Measurements from ENCODE around the gene ZSCAN5C.
"Not testable (repeated sequence)": the region's sequence is repeated elsewhere in the genome, so short reads cannot be mapped to it uniquely, and the experiment has no call there.

The ZSCAN5C gene

DNA sequence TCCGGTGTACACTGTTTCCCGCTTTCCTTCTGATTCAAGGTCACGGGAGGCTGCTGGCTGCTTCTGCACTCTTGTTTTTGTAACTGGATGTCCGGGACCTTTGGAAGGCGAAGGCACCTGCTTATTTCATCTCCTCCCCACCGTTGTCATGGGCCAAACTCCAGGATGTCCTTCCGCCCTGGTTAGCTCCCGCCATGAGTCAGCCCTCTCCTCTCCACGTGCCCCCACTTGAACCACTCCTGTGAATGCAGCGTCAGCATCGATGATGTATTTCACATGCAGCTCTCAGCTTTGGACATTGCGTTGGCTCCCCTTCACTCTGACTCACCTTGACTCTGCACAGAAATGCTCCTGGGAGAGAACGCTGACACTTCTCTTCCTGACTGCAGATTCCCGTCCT is 31.8 kb upstream of the ZSCAN5C start:
- POLR2A ChIA-PET = no interaction called here
- Histone ChIP-seq H3K4me3 (ENCODE audit: control insufficient read depth in 1 of 7, extremely low read depth in 1 of 7, insufficient read depth in 4 of 7, low read depth in 2 of 7, low read length in 6 of 7) (no peak overlapping the region), H3K27me3 (replicated peaks in 2 of 5; ENCODE audit: control insufficient read depth in 4 of 5, insufficient read depth in 5 of 5, low read length in 4 of 5) (peaks cover 0 to 18% (median 2%) of the 10 kb centered on the region in 5 experiments), H3K9me3 (ENCODE audit: control extremely low read depth in 1 of 5, control insufficient read depth in 4 of 5, insufficient read depth in 2 of 5, low read depth in 1 of 5, low read length in 4 of 5) (no peaks in the 10 kb centered on the region), H3K4me1 (ENCODE audit: control extremely low read depth in 1 of 4, control insufficient read depth in 4 of 4, insufficient read depth in 4 of 4, low read length in 3 of 4) (peaks cover 0 to 6% (median 3%) of the 10 kb centered on the region in 4 experiments), H3K27ac (ENCODE audit: insufficient read depth in 1 of 2, low read depth in 1 of 2, low read length in 2 of 2, poor library complexity in 1 of 2, severe bottlenecking in 2 of 2) (no peak overlapping the region), H3K36me3 (ENCODE audit: control insufficient read depth in 4 of 4, insufficient read depth in 4 of 4, low read length in 3 of 4) (no peaks in the 10 kb centered on the region)
- WGBS (ENCODE audit: insufficient coverage) = 84% methylated on average over 14 of the region's 14 CpGs
- CTCF ChIA-PET = interaction anchor here (1.0 to 4.5 kb wide), 3 partner anchors 16 to 89 kb away, joined by 4 to 33 read pairs (median 23); no protein-coding TSS in a partner anchor
- no peak for DNase-seq

- Histone ChIP-seq H3K27ac (ENCODE audit: insufficient read depth in 1 of 2, low read depth in 1 of 2, low read length in 2 of 2, poor library complexity in 1 of 2, severe bottlenecking in 2 of 2) (no peak overlapping the region), H3K4me3 (ENCODE audit: control insufficient read depth in 1 of 7, extremely low read depth in 1 of 7, insufficient read depth in 4 of 7, low read depth in 2 of 7, low read length in 6 of 7) (no peak overlapping the region), H3K27me3 (replicated peaks in 2 of 5; ENCODE audit: control insufficient read depth in 4 of 5, insufficient read depth in 5 of 5, low read length in 4 of 5) (peaks cover 0 to 21% (median 2%) of the 10 kb centered on the region in 5 experiments), H3K36me3 (ENCODE audit: control insufficient read depth in 4 of 4, insufficient read depth in 4 of 4, low read length in 3 of 4) (no peaks in the 10 kb centered on the region), H3K4me1 (ENCODE audit: control extremely low read depth in 1 of 4, control insufficient read depth in 4 of 4, insufficient read depth in 4 of 4, low read length in 3 of 4) (peaks cover 0 to 6% (median 3%) of the 10 kb centered on the region in 4 experiments), H3K9me3 (ENCODE audit: control extremely low read depth in 1 of 5, control insufficient read depth in 4 of 5, insufficient read depth in 2 of 5, low read depth in 1 of 5, low read length in 4 of 5) (no peaks in the 10 kb centered on the region)
- ChIA-PET CTCF (interaction anchor here (0.8 to 4.5 kb wide), 7 partner anchors 13 to 98 kb away, joined by 3 to 33 read pairs (median 8); no protein-coding TSS in a partner anchor), POLR2A (interaction anchor here (0.6 kb wide), 1 partner anchor 22 kb away, joined by 3 read pairs; no protein-coding TSS in a partner anchor)
- 57% methylated on average over 6 of the region's 9 CpGs for WGBS (ENCODE audit: insufficient coverage)
- no peak for DNase-seq
Measured at GRCh38 chr19:56174086-56174485, 28.0 kb upstream of the ZSCAN5C start.

DNA sequence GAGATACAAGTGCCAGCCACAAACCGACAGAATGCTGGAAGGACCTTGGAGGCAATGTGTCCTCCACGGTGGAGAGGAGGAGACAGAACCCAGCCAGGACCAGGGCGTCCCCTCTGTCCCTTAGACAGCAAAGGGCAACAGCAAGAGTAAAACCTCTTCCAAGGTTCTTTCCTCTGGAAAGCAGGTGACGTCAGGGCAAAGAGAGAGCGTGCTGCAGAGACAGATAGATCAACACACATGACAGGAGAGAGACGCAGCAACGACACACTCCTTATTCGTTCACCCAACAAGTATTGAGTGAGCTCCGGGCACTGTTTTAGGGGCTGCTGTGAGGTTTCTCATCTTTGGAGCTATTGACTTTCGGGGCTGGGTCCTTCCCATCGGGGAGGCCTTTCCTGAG is 27.5 kb upstream of the ZSCAN5C start:
- DNase-seq = no peak
- CTCF ChIA-PET = interaction anchor here (1.1 to 3.3 kb wide), 5 partner anchors 13 to 98 kb away, joined by 3 to 15 read pairs (median 4); no protein-coding TSS in a partner anchor
- WGBS (ENCODE audit: insufficient coverage) = 55% methylated on average over 7 of the region's 11 CpGs
- Histone ChIP-seq H3K36me3 (ENCODE audit: control insufficient read depth in 4 of 4, insufficient read depth in 4 of 4, low read length in 3 of 4) (no peaks in the 10 kb centered on the region), H3K27ac (ENCODE audit: insufficient read depth in 1 of 2, low read depth in 1 of 2, low read length in 2 of 2, poor library complexity in 1 of 2, severe bottlenecking in 2 of 2) (no peak overlapping the region), H3K4me1 (ENCODE audit: control extremely low read depth in 1 of 4, control insufficient read depth in 4 of 4, insufficient read depth in 4 of 4, low read length in 3 of 4) (peaks cover 0 to 6% (median 3%) of the 10 kb centered on the region in 4 experiments), H3K9me3 (ENCODE audit: control extremely low read depth in 1 of 5, control insufficient read depth in 4 of 5, insufficient read depth in 2 of 5, low read depth in 1 of 5, low read length in 4 of 5) (no peaks in the 10 kb centered on the region), H3K4me3 (ENCODE audit: control insufficient read depth in 1 of 7, extremely low read depth in 1 of 7, insufficient read depth in 4 of 7, low read depth in 2 of 7, low read length in 6 of 7) (no peak overlapping the region), H3K27me3 (replicated peaks in 2 of 5; ENCODE audit: control insufficient read depth in 4 of 5, insufficient read depth in 5 of 5, low read length in 4 of 5) (peaks cover 0 to 21% (median 2%) of the 10 kb centered on the region in 5 experiments)
- POLR2A ChIA-PET = interaction anchor here (0.6 kb wide), 1 partner anchor 22 kb away, joined by 3 read pairs; no protein-coding TSS in a partner anchor

- 78% methylated on average over 8 of the region's 15 CpGs for WGBS (ENCODE audit: insufficient coverage)
- H3K27me3 ChIP-seq (replicated peaks in 2 of 5; ENCODE audit: control insufficient read depth in 4 of 5, insufficient read depth in 5 of 5, low read length in 4 of 5) = peaks cover 0 to 21% (median 2%) of the 10 kb centered on the region in 5 experiments
- H3K27ac ChIP-seq (ENCODE audit: insufficient read depth in 1 of 2, low read depth in 1 of 2, low read length in 2 of 2, poor library complexity in 1 of 2, severe bottlenecking in 2 of 2); H3K4me1 ChIP-seq (ENCODE audit: control extremely low read depth in 1 of 4, control insufficient read depth in 4 of 4, insufficient read depth in 4 of 4, low read length in 3 of 4); H3K36me3 ChIP-seq (ENCODE audit: control insufficient read depth in 4 of 4, insufficient read depth in 4 of 4, low read length in 3 of 4); H3K4me3 ChIP-seq (ENCODE audit: control insufficient read depth in 1 of 7, extremely low read depth in 1 of 7, insufficient read depth in 4 of 7, low read depth in 2 of 7, low read length in 6 of 7); H3K9me3 ChIP-seq (ENCODE audit: control extremely low read depth in 1 of 5, control insufficient read depth in 4 of 5, insufficient read depth in 2 of 5, low read depth in 1 of 5, low read length in 4 of 5); DNase-seq: not testable (repeated sequence)
- ChIA-PET CTCF (interaction anchor here (1.1 kb wide), 1 partner anchor 110 kb away, joined by 3 read pairs; no protein-coding TSS in a partner anchor), POLR2A (interaction anchor here (0.5 kb wide), 2 partner anchors 35 to 416 kb away, joined by 3 read pairs; no protein-coding TSS in a partner anchor)
Measured at GRCh38 chr19:56175861-56176307, 26.2 kb upstream of the ZSCAN5C start, which contains the start of gene GALP. TSS of gene GALP (plus strand) at chr19:56176008. CDS start at chr19:56177109, 1,101 bp downstream.

DNA sequence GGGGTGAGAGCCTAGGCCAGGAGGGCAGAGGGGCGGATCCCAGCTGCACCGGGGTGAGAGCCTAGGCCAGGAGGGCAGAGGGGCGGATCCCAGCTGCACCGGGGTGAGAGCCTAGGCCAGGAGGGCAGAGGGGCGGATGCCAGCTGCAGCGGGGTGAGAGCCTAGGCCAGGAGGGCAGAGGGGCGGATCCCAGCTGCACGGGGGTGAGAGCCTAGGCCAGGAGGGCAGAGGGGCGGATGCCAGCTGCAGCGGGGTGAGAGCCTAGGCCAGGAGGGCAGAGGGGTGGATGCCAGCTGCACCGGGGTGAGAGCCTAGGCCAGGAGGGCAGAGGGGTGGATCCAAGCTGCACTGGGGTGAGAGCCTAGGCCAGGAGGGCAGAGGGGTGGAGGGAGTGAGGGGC is 25.8 kb upstream of the ZSCAN5C start:
- H3K27me3 ChIP-seq (replicated peaks in 2 of 5; ENCODE audit: control insufficient read depth in 4 of 5, insufficient read depth in 5 of 5, low read length in 4 of 5) = peaks cover 0 to 21% (median 2%) of the 10 kb centered on the region in 5 experiments
- not testable (repeated sequence) for H3K4me3 ChIP-seq (ENCODE audit: control insufficient read depth in 1 of 7, extremely low read depth in 1 of 7, insufficient read depth in 4 of 7, low read depth in 2 of 7, low read length in 6 of 7); H3K9me3 ChIP-seq (ENCODE audit: control extremely low read depth in 1 of 5, control insufficient read depth in 4 of 5, insufficient read depth in 2 of 5, low read depth in 1 of 5, low read length in 4 of 5); H3K27ac ChIP-seq (ENCODE audit: insufficient read depth in 1 of 2, low read depth in 1 of 2, low read length in 2 of 2, poor library complexity in 1 of 2, severe bottlenecking in 2 of 2); DNase-seq; H3K4me1 ChIP-seq (ENCODE audit: control extremely low read depth in 1 of 4, control insufficient read depth in 4 of 4, insufficient read depth in 4 of 4, low read length in 3 of 4); H3K36me3 ChIP-seq (ENCODE audit: control insufficient read depth in 4 of 4, insufficient read depth in 4 of 4, low read length in 3 of 4)
- ChIA-PET POLR2A (interaction anchor here (0.5 kb wide), 1 partner anchor 36 kb away, joined by 3 read pairs; no protein-coding TSS in a partner anchor), CTCF (interaction anchor here (1.1 kb wide), 1 partner anchor 110 kb away, joined by 3 read pairs; no protein-coding TSS in a partner anchor)
- WGBS (ENCODE audit: insufficient coverage) = 92% methylated on average over 8 of the region's 11 CpGs

- Histone ChIP-seq H3K4me3 (ENCODE audit: control insufficient read depth in 1 of 7, extremely low read depth in 1 of 7, insufficient read depth in 4 of 7, low read depth in 2 of 7, low read length in 6 of 7) (no peak overlapping the region), H3K27ac (ENCODE audit: insufficient read depth in 1 of 2, low read depth in 1 of 2, low read length in 2 of 2, poor library complexity in 1 of 2, severe bottlenecking in 2 of 2) (no peak overlapping the region), H3K4me1 (ENCODE audit: control extremely low read depth in 1 of 4, control insufficient read depth in 4 of 4, insufficient read depth in 4 of 4, low read length in 3 of 4) (peaks cover 0 to 4% (median 1%) of the 10 kb centered on the region in 4 experiments), H3K27me3 (replicated peaks in 2 of 5; ENCODE audit: control insufficient read depth in 4 of 5, insufficient read depth in 5 of 5, low read length in 4 of 5) (peaks cover 0 to 21% (median 2%) of the 10 kb centered on the region in 5 experiments), H3K9me3 (ENCODE audit: control extremely low read depth in 1 of 5, control insufficient read depth in 4 of 5, insufficient read depth in 2 of 5, low read depth in 1 of 5, low read length in 4 of 5) (no peaks in the 10 kb centered on the region), H3K36me3 (ENCODE audit: control insufficient read depth in 4 of 4, insufficient read depth in 4 of 4, low read length in 3 of 4) (no peaks in the 10 kb centered on the region)
- POLR2A ChIA-PET = no interaction called here
- 98% methylated on average over 17 of the region's 18 CpGs for WGBS (ENCODE audit: insufficient coverage)
- CTCF ChIA-PET = interaction anchor here (0.7 kb wide), 1 partner anchor 22 kb away, joined by 3 read pairs; no protein-coding TSS in a partner anchor
- no peak for DNase-seq
Measured at GRCh38 chr19:56176881-56177280, 25.2 kb upstream of the ZSCAN5C start.

GRCh38 chr19:56177564-56178243 is 24.4 kb upstream of the ZSCAN5C start:
- Histone ChIP-seq H3K4me1 (ENCODE audit: control extremely low read depth in 1 of 4, control insufficient read depth in 4 of 4, insufficient read depth in 4 of 4, low read length in 3 of 4) (no peaks in the 10 kb centered on the region), H3K9me3 (ENCODE audit: control extremely low read depth in 1 of 5, control insufficient read depth in 4 of 5, insufficient read depth in 2 of 5, low read depth in 1 of 5, low read length in 4 of 5) (no peaks in the 10 kb centered on the region), H3K27me3 (replicated peaks in 2 of 5; ENCODE audit: control insufficient read depth in 4 of 5, insufficient read depth in 5 of 5, low read length in 4 of 5) (peaks cover 0 to 21% (median 4%) of the 10 kb centered on the region in 5 experiments), H3K4me3 (ENCODE audit: control insufficient read depth in 1 of 7, extremely low read depth in 1 of 7, insufficient read depth in 4 of 7, low read depth in 2 of 7, low read length in 6 of 7) (no peak overlapping the region), H3K36me3 (ENCODE audit: control insufficient read depth in 4 of 4, insufficient read depth in 4 of 4, low read length in 3 of 4) (no peaks in the 10 kb centered on the region), H3K27ac (ENCODE audit: insufficient read depth in 1 of 2, low read depth in 1 of 2, low read length in 2 of 2, poor library complexity in 1 of 2, severe bottlenecking in 2 of 2) (no peak overlapping the region)
- WGBS (ENCODE audit: insufficient coverage) = 70% methylated on average over 9 of the region's 11 CpGs
- no peak for DNase-seq
- POLR2A ChIA-PET = no interaction called here
- CTCF ChIA-PET = interaction anchor here (0.6 to 2.0 kb wide), 4 partner anchors 9 to 36 kb away, joined by 3 to 5 read pairs (median 3); no protein-coding TSS in a partner anchor
